OCI-LY1 (cell line): ENCODE data around the gene NEURL1.

Experiments
- H2AFZ ChIP-seq: fragments of 200-600 bp; sonication (generic), shearing (Covaris generic); 2 replicates; pipeline ENCODE4 v1.6.0; 2014; ENCODE audit warnings: antibody characterized with exemption, mild to moderate bottlenecking, low read length
- H3F3A ChIP-seq: fragments of 200-600 bp; sonication (generic), shearing (Covaris generic); 2 replicates; pipeline ENCODE4 v1.6.0; 2014; ENCODE audit warnings: mild to moderate bottlenecking, antibody characterized with exemption, low read length, moderate library complexity; ENCODE audit not compliant: insufficient read depth
- H3K27ac ChIP-seq: fragments of 200-600 bp; sonication (generic); 2 replicates; pipeline ENCODE4 v1.5.1; 2014; ENCODE audit warnings: low read length, mixed run types, mild to moderate bottlenecking, low read depth; ENCODE audit not compliant: poor library complexity, severe bottlenecking
- H3K27me3 ChIP-seq: fragments of 200-600 bp; sonication (generic); 2 replicates; pipeline ENCODE4 v1.6.0; 2014; ENCODE audit warnings: antibody characterized with exemption, mild to moderate bottlenecking, low read length, moderate library complexity; ENCODE audit not compliant: insufficient read depth
- H3K36me3 ChIP-seq: fragments of 200-600 bp; sonication (generic); 2 replicates; pipeline ENCODE4 v1.6.1; 2014; ENCODE audit warnings: mild to moderate bottlenecking, antibody characterized with exemption, low read length, moderate library complexity, mixed read lengths; ENCODE audit not compliant: insufficient read depth
- H3K4me1 ChIP-seq: fragments of 200-600 bp; sonication (generic); 2 replicates; pipeline ENCODE4 v1.5.1; 2014; ENCODE audit warnings: mild to moderate bottlenecking, low read length, moderate library complexity; ENCODE audit not compliant: insufficient read depth, severe bottlenecking
- H3K4me2 ChIP-seq: fragments of 200-600 bp; sonication (generic), shearing (Covaris generic); 2 replicates; pipeline ENCODE4 v1.6.1; 2014; ENCODE audit warnings: low read length
- H3K4me3 ChIP-seq: fragments of 200-600 bp; sonication (generic); 2 replicates; pipeline ENCODE4 v1.5.1; 2014; ENCODE audit warnings: low read length, low read depth, mild to moderate bottlenecking, mixed read lengths; ENCODE audit not compliant: poor library complexity, severe bottlenecking
- H3K79me2 ChIP-seq: fragments of 200-600 bp; shearing (Covaris generic); 2 replicates; pipeline ENCODE4 v1.6.1; 2016; ENCODE audit warnings: mixed run types, low read length, mixed read lengths; ENCODE audit not compliant: insufficient read depth
- H3K9ac ChIP-seq: fragments of 200-600 bp; sonication (generic), shearing (Covaris generic); 2 replicates; pipeline ENCODE4 v1.6.1; 2014; ENCODE audit warnings: mild to moderate bottlenecking, low read length, mixed read lengths
- H3K9me2 ChIP-seq: fragments of 200-600 bp; sonication (generic), shearing (Covaris generic); 2 replicates; pipeline ENCODE4 v1.6.1; 2014; ENCODE audit warnings: low read depth, mild to moderate bottlenecking, low read length, mixed read lengths
- H3K9me3 ChIP-seq: fragments of 200-600 bp; shearing (Covaris generic); 2 replicates; pipeline ENCODE4 v1.6.1; 2014; ENCODE audit warnings: low read length, mixed read lengths
- H4K20me1 ChIP-seq: fragments of 200-600 bp; sonication (generic), shearing (Covaris generic); 2 replicates; pipeline ENCODE4 v1.6.0; 2016; ENCODE audit warnings: mild to moderate bottlenecking, low read length; ENCODE audit not compliant: insufficient read depth
- CTCF ChIP-seq: fragments of 200-600 bp; sonication (generic), shearing (Covaris generic); IDR thresholded peaks from 2 replicates; pipeline ENCODE4 v1.5.1; 2017; ENCODE audit warnings: mild to moderate bottlenecking, antibody characterized with exemption, low read length, moderate library complexity, mixed read lengths
- EZH2 ChIP-seq: fragments of 200-600 bp; sonication (generic), shearing (Covaris generic); IDR thresholded peaks from 2 replicates; pipeline ENCODE4 v1.8.0; 2017; ENCODE audit warnings: borderline replicate concordance, mixed run types, mild to moderate bottlenecking, antibody characterized with exemption, low read length, moderate library complexity, mixed read lengths

The NEURL1 gene

GRCh38 chr10:103451831-103452505 is 41.5 kb upstream of the NEURL1 start, which contains the start of gene CALHM2:
TSS of gene CALHM2 (minus strand) at chr10:103452370. CDS start at chr10:103449941, 2,429 bp downstream.
- no peak for TF ChIP-seq EZH2
- no peak for TF ChIP-seq CTCF
- Histone ChIP-seq H2AFZ (no peak within 1 kb of the TSS), H3K9me2 (no peaks in the 10 kb centered on the region), H3K9me3 (no peaks in the 10 kb centered on the region), H3K27me3 (no peaks in the 10 kb centered on the region), H4K20me1 (no peaks in the 10 kb centered on the region), H3K4me3 (peak within 1 kb of the TSS; percentile 49), H3K4me1 (peaks cover 11% of the 10 kb centered on the region), H3K27ac (no peak within 1 kb of the TSS), H3K9ac (peak within 1 kb of the TSS; percentile 37; the same call in 1 of the 2 replicates), H3K36me3 (peaks cover 22% of the 10 kb centered on the region), H3K79me2 (no peaks in the 10 kb centered on the region), H3F3A (no peaks in the 10 kb centered on the region; the same call in 1 of the 2 replicates), H3K4me2 (peak within 1 kb of the TSS; percentile 61)

- peaks cover 11% of the 10 kb centered on the region for H3K4me1 ChIP-seq
- H3K79me2 ChIP-seq = no peaks in the 10 kb centered on the region
- H3K4me2 ChIP-seq = peak overlapping the region; percentile 61
- no peaks in the 10 kb centered on the region for H3K9me2 ChIP-seq
- H4K20me1 ChIP-seq = no peaks in the 10 kb centered on the region
- H2AFZ ChIP-seq = no peak overlapping the region
- no peaks in the 10 kb centered on the region for H3K27me3 ChIP-seq
- H3F3A ChIP-seq = no peaks in the 10 kb centered on the region; the same call in 1 of the 2 replicates
- peak overlapping the region; percentile 49 for H3K4me3 ChIP-seq
- H3K36me3 ChIP-seq = peaks cover 15% of the 10 kb centered on the region
- peak overlapping the region; percentile 36; the same call in 1 of the 2 replicates for H3K9ac ChIP-seq
- H3K27ac ChIP-seq = no peak overlapping the region
- no peak for TF ChIP-seq EZH2
- TF ChIP-seq CTCF = no peak
- H3K9me3 ChIP-seq = no peaks in the 10 kb centered on the region
Measured at GRCh38 chr10:103452506-103453230, 40.8 kb upstream of the NEURL1 start.

GRCh38 chr10:103454026-103454425 is 39.5 kb upstream of the NEURL1 start:
- H2AFZ ChIP-seq = no peak overlapping the region
- no peaks in the 10 kb centered on the region for H3K27me3 ChIP-seq
- no peak overlapping the region for H3K4me2 ChIP-seq
- H3K9me2 ChIP-seq = no peaks in the 10 kb centered on the region
- no peak overlapping the region for H3K9ac ChIP-seq
- H3F3A ChIP-seq = no peaks in the 10 kb centered on the region; the same call in 1 of the 2 replicates
- peaks cover 9% of the 10 kb centered on the region; the same call in 1 of the 2 replicates for H3K36me3 ChIP-seq
- H3K27ac ChIP-seq = no peak overlapping the region
- TF ChIP-seq CTCF = no peak
- TF ChIP-seq EZH2 = no peak
- no peaks in the 10 kb centered on the region for H4K20me1 ChIP-seq
- no peak overlapping the region for H3K4me3 ChIP-seq
- no peaks in the 10 kb centered on the region for H3K9me3 ChIP-seq
- H3K79me2 ChIP-seq = no peaks in the 10 kb centered on the region
- peaks cover 11% of the 10 kb centered on the region for H3K4me1 ChIP-seq
